ENCODE data around the gene PHLPP2.

- TF ChIP-seq SP1 (IDR thresholded peaks at IDR 0.05): no peak
- no peak for TF ChIP-seq SUZ12 (IDR thresholded peaks at IDR 0.05)
- no peak for TF ChIP-seq HDGF (IDR thresholded peaks at IDR 0.05; ENCODE audit: borderline replicate concordance)
- no peak for TF ChIP-seq L3MBTL2 (conservative IDR thresholded peaks at IDR 0.05)
- TF ChIP-seq PKNOX1 (IDR thresholded peaks at IDR 0.05): no peak
- no peak for TF ChIP-seq NFRKB (IDR thresholded peaks at IDR 0.05)
- no peak for TF ChIP-seq ELF4 (IDR thresholded peaks at IDR 0.05)
- no peak for TF ChIP-seq BHLHE40 (IDR thresholded peaks at IDR 0.05; ENCODE audit: borderline replicate concordance)
- TF ChIP-seq TARDBP (IDR thresholded peaks at IDR 0.05): no peak
- TF ChIP-seq FOXA1 (IDR thresholded peaks at IDR 0.05): no peak
- no peak for TF ChIP-seq FOXM1 (IDR thresholded peaks at IDR 0.05; ENCODE audit: borderline replicate concordance)
- TF ChIP-seq FOXK2 (IDR thresholded peaks at IDR 0.05): no peak
Measured at GRCh38 chr16:71746442-71747046, 22.0 kb upstream of the PHLPP2 start.
